ENCODE results near the gene ADGRG3.
A peak's percentile ranks its signal among the peaks of the same experiment; 100 is the strongest.

DNA sequence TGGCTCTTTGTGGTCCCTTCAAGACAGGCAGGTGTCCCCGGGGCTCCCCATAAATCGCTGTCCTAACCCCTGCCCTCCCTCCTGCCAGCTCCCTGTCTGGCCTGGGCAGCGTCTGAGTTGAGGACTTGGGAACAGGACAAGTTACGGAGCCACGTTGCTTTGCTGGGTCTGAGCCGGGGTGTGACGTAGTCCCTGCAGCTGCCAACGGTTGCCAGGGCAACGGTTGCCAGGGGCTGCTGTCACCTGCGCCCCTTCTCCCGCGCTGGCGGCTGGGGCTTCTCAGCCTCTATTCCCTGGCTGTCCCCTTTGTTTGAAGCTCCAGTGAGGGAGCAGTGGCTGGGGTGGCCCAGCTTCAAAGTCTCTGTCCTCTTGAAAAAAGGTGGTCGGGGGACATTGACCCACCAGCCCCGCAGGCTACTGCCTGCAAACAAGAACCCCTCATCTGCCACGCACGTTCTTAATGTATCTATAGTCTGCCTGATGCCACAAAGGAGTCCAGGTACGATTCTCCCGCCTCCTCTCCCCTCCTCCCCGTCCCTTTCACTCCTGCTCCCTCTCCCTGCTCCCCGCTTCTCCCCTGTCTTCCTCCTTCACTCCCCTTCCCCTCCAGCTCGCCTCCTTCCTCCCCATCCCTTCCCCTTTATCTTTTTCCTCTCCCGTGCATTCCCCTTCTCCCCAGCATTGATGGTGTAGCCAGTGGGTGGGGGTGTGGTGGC, 28.8 kb upstream of the ADGRG3 start:
- TF ChIP-seq NANOG (IDR thresholded peaks at IDR 0.05; ENCODE audit: borderline replicate concordance) (no peak), CTCF (conservative IDR thresholded peaks at IDR 0.05; ENCODE audit: low read depth in 2 of 2) (no peak), EZH2phosphoT487 (IDR thresholded peaks at IDR 0.05; ENCODE audit: unreplicated experiment) (no peak), CREB1 (CRISPR knock-in tag; IDR thresholded peaks at IDR 0.05; ENCODE audit: low read depth) (peak; percentile 87), EZH2 (IDR thresholded peaks at IDR 0.05; ENCODE audit: low read depth, unreplicated experiment) (no peak), ZNF331 (CRISPR knock-in tag; IDR thresholded peaks at IDR 0.05; ENCODE audit: low read depth) (no peak)
- TF ChIP-seq, protein P1, sequence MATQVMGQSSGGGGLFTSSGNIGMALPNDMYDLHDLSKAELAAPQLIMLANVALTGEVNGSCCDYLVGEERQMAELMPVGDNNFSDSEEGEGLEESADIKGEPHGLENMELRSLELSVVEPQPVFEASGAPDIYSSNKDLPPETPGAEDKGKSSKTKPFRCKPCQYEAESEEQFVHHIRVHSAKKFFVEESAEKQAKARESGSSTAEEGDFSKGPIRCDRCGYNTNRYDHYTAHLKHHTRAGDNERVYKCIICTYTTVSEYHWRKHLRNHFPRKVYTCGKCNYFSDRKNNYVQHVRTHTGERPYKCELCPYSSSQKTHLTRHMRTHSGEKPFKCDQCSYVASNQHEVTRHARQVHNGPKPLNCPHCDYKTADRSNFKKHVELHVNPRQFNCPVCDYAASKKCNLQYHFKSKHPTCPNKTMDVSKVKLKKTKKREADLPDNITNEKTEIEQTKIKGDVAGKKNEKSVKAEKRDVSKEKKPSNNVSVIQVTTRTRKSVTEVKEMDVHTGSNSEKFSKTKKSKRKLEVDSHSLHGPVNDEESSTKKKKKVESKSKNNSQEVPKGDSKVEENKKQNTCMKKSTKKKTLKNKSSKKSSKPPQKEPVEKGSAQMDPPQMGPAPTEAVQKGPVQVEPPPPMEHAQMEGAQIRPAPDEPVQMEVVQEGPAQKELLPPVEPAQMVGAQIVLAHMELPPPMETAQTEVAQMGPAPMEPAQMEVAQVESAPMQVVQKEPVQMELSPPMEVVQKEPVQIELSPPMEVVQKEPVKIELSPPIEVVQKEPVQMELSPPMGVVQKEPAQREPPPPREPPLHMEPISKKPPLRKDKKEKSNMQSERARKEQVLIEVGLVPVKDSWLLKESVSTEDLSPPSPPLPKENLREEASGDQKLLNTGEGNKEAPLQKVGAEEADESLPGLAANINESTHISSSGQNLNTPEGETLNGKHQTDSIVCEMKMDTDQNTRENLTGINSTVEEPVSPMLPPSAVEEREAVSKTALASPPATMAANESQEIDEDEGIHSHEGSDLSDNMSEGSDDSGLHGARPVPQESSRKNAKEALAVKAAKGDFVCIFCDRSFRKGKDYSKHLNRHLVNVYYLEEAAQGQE (IDR thresholded peaks at IDR 0.05; ENCODE audit: unreplicated experiment), result no peak

Data from GM23338 (cell line).